Endothelial cell of umbilical vein (primary cell): Measurements from ENCODE around the gene CDK4.

ENCODE experiments used
- CTCF ChIP-seq, 2 donors: IDR thresholded peaks; 1 replicate in 1 of 2; 2 replicates in 1 of 2; pipeline ENCODE4 v1.5.1; 2011; ENCODE audit warnings: low read length in 2 of 2, mild to moderate bottlenecking in 2 of 2, moderate library complexity in 2 of 2, control low read depth in 1 of 2, inconsistent platforms in 1 of 2, low read depth in 1 of 2; ENCODE audit not compliant: insufficient read depth in 1 of 2; ENCODE audit errors: extremely low read depth in 1 of 2
- EZH2 ChIP-seq: IDR thresholded peaks from 2 replicates; pipeline ENCODE4 v1.6.1; 2012; ENCODE audit warnings: borderline replicate concordance, low read depth, mild to moderate bottlenecking, moderate library complexity, low read length, inconsistent platforms; ENCODE audit not compliant: severe bottlenecking
- FOS ChIP-seq: IDR thresholded peaks from 2 replicates; pipeline ENCODE4 v1.6.1; 2011; ENCODE audit warnings: mild to moderate bottlenecking, low read length, moderate library complexity, borderline replicate concordance; ENCODE audit not compliant: insufficient read depth
- GATA2 ChIP-seq: IDR thresholded peaks from 2 replicates; pipeline ENCODE4 v1.7.0; 2011; ENCODE audit warnings: low read depth, mild to moderate bottlenecking, moderate library complexity, mixed read lengths, low read length; ENCODE audit not compliant: insufficient read length, insufficient read depth
- JUN ChIP-seq: IDR thresholded peaks from 2 replicates; pipeline ENCODE4 v1.6.1; 2011; ENCODE audit warnings: borderline replicate concordance, low read depth; ENCODE audit not compliant: insufficient read length, insufficient read depth
- MAX ChIP-seq: IDR thresholded peaks from 2 replicates; pipeline ENCODE4 v1.6.1; 2011; ENCODE audit not compliant: insufficient read depth, insufficient read length
- MYC ChIP-seq: IDR thresholded peaks from one replicate; pipeline ENCODE4 v1.6.1; 2011; ENCODE audit warnings: mild to moderate bottlenecking, low read depth, low read length
- POLR2A ChIP-seq: IDR thresholded peaks from 2 replicates; pipeline ENCODE4 v1.6.1; 2012; ENCODE audit warnings: low read depth, mild to moderate bottlenecking, control low read depth, low read length
- POLR2AphosphoS5 ChIP-seq: IDR thresholded peaks from 2 replicates; pipeline ENCODE4 v1.6.1; 2012; ENCODE audit warnings: low read depth, mild to moderate bottlenecking, control low read depth, low read length, moderate library complexity; ENCODE audit not compliant: insufficient read depth

- TF ChIP-seq POLR2A (no peak), EZH2 (no peak), CTCF (IDR thresholded peaks at IDR 0.05; ENCODE audit: extremely low read depth in 1 of 2, insufficient read depth in 1 of 2, low read depth in 1 of 2, low read length in 2 of 2) (no peak), JUN (no peak), MYC (no peak), GATA2 (no peak), POLR2AphosphoS5 (no peak), MAX (no peak), FOS (no peak)
Observed at GRCh38 chr12:57769594-57769993, 17.5 kb upstream of the CDK4 start.
